Measurements from ENCODE around the gene VPS11. TPM values are rescaled to one million over a fixed set of nuclear protein-coding genes. Genes with fewer than 3 reads are reported as not detected.
"Not testable (repeated sequence)": the region's sequence is repeated elsewhere in the genome, so short reads cannot be mapped to it uniquely, and the experiment has no call there.

Gene VPS11
- polyA plus RNA-seq, 6 donors from 2014 or later = 36.7 to 50.0 (median 46.2) TPM

- ATAC-seq (ENCODE audit: low read depth in 2 of 2) = no peak
- no peak for DNase-seq
- peak overlapping the region in 3 of 8 donors; percentile 3 to 44 (median 39) for H3K4me3 Mint-ChIP-seq
- H3K27me3 Mint-ChIP-seq = no peaks in the 10 kb centered on the region
- peaks cover 0 to under 1% of the 10 kb centered on the region in 2 donors for H3K36me3 Mint-ChIP-seq
- peaks cover 21 to 55% (median 30%) of the 10 kb centered on the region in 3 donors for H3K4me1 Mint-ChIP-seq
- H3K9me3 Mint-ChIP-seq = no peaks in the 10 kb centered on the region
- peak overlapping the region in 3 of 6 donors; percentile 18 to 49 (median 32) for H3K27ac Mint-ChIP-seq
These were observed 24.6 kb downstream of the VPS11 start for GRCh38 chr11:119091966-119092879.

- H3K4me1 Mint-ChIP-seq = peaks cover 22 to 60% (median 38%) of the 10 kb centered on the region in 3 donors
- DNase-seq (no peak), ATAC-seq (ENCODE audit: low read depth in 2 of 2) (no peak)
- H3K4me3 Mint-ChIP-seq = peak overlapping the region; percentile 42 to 94 (median 88)
- peak overlapping the region in 4 of 6 donors; percentile 54 to 83 (median 76) for H3K27ac Mint-ChIP-seq
- no peaks in the 10 kb centered on the region for H3K9me3 Mint-ChIP-seq
- H3K36me3 Mint-ChIP-seq = peaks cover 6 to 10% of the 10 kb centered on the region in 2 donors
- no peaks in the 10 kb centered on the region for H3K27me3 Mint-ChIP-seq
These were observed 25.5 kb downstream of the VPS11 start for GRCh38 chr11:119092880-119093842.

- Mint-ChIP-seq H3K27me3 (no peaks in the 10 kb centered on the region), H3K27ac (peak overlapping the region; percentile 83 to 98 (median 96)), H3K36me3 (peaks cover 7 to 16% of the 10 kb centered on the region in 2 donors), H3K4me1 (peaks cover 26 to 62% (median 45%) of the 10 kb centered on the region in 3 donors), H3K9me3 (no peaks in the 10 kb centered on the region), H3K4me3 (peak overlapping the region; percentile 85 to 96 (median 93))
- ATAC-seq (ENCODE audit: low read depth in 2 of 2) (no peak), DNase-seq (peak; percentile 36)
These were observed 26.6 kb downstream of the VPS11 start for GRCh38 chr11:119093942-119094815.

GRCh38 chr11:119094816-119095065 is 27.1 kb downstream of the VPS11 start:
- H3K4me3 Mint-ChIP-seq = peak overlapping the region; percentile 85 to 96 (median 93)
- DNase-seq (no peak), ATAC-seq (ENCODE audit: low read depth in 2 of 2) (peak; percentile 34 to 46)
- no peaks in the 10 kb centered on the region for H3K9me3 Mint-ChIP-seq
- H3K27me3 Mint-ChIP-seq = no peaks in the 10 kb centered on the region
- peaks cover 27 to 61% (median 44%) of the 10 kb centered on the region in 3 donors for H3K4me1 Mint-ChIP-seq
- peaks cover 7 to 16% of the 10 kb centered on the region in 2 donors for H3K36me3 Mint-ChIP-seq
- H3K27ac Mint-ChIP-seq = peak overlapping the region; percentile 83 to 98 (median 96)

- H3K27me3 Mint-ChIP-seq = no peaks in the 10 kb centered on the region
- peak overlapping the region; percentile 83 to 98 (median 96) for H3K27ac Mint-ChIP-seq
- peaks cover 7 to 16% of the 10 kb centered on the region in 2 donors for H3K36me3 Mint-ChIP-seq
- peak overlapping the region; percentile 85 to 96 (median 93) for H3K4me3 Mint-ChIP-seq
- no peaks in the 10 kb centered on the region for H3K9me3 Mint-ChIP-seq
- DNase-seq (peak; percentile 99), ATAC-seq (ENCODE audit: low read depth in 2 of 2) (peak; percentile 85)
- H3K4me1 Mint-ChIP-seq = peaks cover 28 to 61% (median 44%) of the 10 kb centered on the region in 3 donors
These were observed 27.7 kb downstream of the VPS11 start for GRCh38 chr11:119095066-119095880.

- H3K36me3 Mint-ChIP-seq = peaks cover 7 to 16% of the 10 kb centered on the region in 2 donors
- H3K27ac Mint-ChIP-seq = peak overlapping the region in 1 of 6 donors; percentile 82
- ATAC-seq (ENCODE audit: low read depth in 2 of 2) (no peak), DNase-seq (no peak)
- H3K27me3 Mint-ChIP-seq = no peaks in the 10 kb centered on the region
- H3K4me3 Mint-ChIP-seq = peak overlapping the region in 7 of 8 donors; percentile 32 to 97 (median 94)
- no peaks in the 10 kb centered on the region for H3K9me3 Mint-ChIP-seq
- peaks cover 38 to 65% (median 53%) of the 10 kb centered on the region in 3 donors for H3K4me1 Mint-ChIP-seq
These were observed 32.1 kb downstream of the VPS11 start for GRCh38 chr11:119099711-119100110.

- Mint-ChIP-seq H3K9me3 (no peaks in the 10 kb centered on the region), H3K27me3 (no peaks in the 10 kb centered on the region), H3K36me3 (peaks cover 7 to 16% of the 10 kb centered on the region in 2 donors), H3K4me3 (peak overlapping the region; percentile 87 to 100 (median 96)), H3K27ac (peak overlapping the region in 2 of 6 donors; percentile 80 to 82), H3K4me1 (peaks cover 40 to 64% (median 53%) of the 10 kb centered on the region in 3 donors)
- ATAC-seq (ENCODE audit: low read depth in 2 of 2) (no peak), DNase-seq (no peak)
These were observed 32.8 kb downstream of the VPS11 start for GRCh38 chr11:119100246-119100970.

- ATAC-seq (ENCODE audit: low read depth in 2 of 2) = no peak
- Mint-ChIP-seq H3K9me3 (no peaks in the 10 kb centered on the region), H3K27me3 (no peaks in the 10 kb centered on the region), H3K36me3 (peaks cover 7 to 16% of the 10 kb centered on the region in 2 donors), H3K4me3 (peak overlapping the region; percentile 87 to 100 (median 96)), H3K27ac (peak overlapping the region in 5 of 6 donors; percentile 95 to 99 (median 98)), H3K4me1 (peaks cover 40 to 61% (median 54%) of the 10 kb centered on the region in 3 donors)
- no peak for DNase-seq
These were observed 33.6 kb downstream of the VPS11 start for GRCh38 chr11:119100994-119101758.

GRCh38 chr11:119101759-119102423 is 34.3 kb downstream of the VPS11 start, which contains the start of gene DPAGT1:
DPAGT1 (minus strand) TSS chr11:119101853; CDS start chr11:119101655, 198 bp downstream.
- DNase-seq (peak; percentile 80), ATAC-seq (ENCODE audit: low read depth in 2 of 2) (peak; percentile 86 to 89)
- peaks cover 43 to 61% (median 56%) of the 10 kb centered on the region in 3 donors for H3K4me1 Mint-ChIP-seq
- peak within 1 kb of the TSS; percentile 87 to 100 (median 96) for H3K4me3 Mint-ChIP-seq
- peaks cover 7 to 16% of the 10 kb centered on the region in 2 donors for H3K36me3 Mint-ChIP-seq
- no peaks in the 10 kb centered on the region for H3K9me3 Mint-ChIP-seq
- peak within 1 kb of the TSS; percentile 95 to 99 (median 98) for H3K27ac Mint-ChIP-seq
- H3K27me3 Mint-ChIP-seq = no peaks in the 10 kb centered on the region

- H3K9me3 Mint-ChIP-seq; H3K36me3 Mint-ChIP-seq; ATAC-seq (ENCODE audit: low read depth in 2 of 2); H3K27me3 Mint-ChIP-seq; DNase-seq: not testable (repeated sequence)
- H3K27ac Mint-ChIP-seq = peak overlapping the region in 2 of 6 donors; percentile 34 to 47
- peaks cover 41 to 51% (median 50%) of the 10 kb centered on the region in 3 donors for H3K4me1 Mint-ChIP-seq
- H3K4me3 Mint-ChIP-seq = peak overlapping the region; percentile 74 to 100 (median 96)
These were observed 35.6 kb downstream of the VPS11 start for GRCh38 chr11:119103161-119103664.

All from naive B cell (primary cell).